A549 (cell line): ENCODE measurements around the gene CTDSPL. TPM values are rescaled to one million over a fixed set of nuclear protein-coding genes. Genes with fewer than 3 reads are reported as not detected.
A peak's percentile ranks its signal among the peaks of the same experiment; 100 is the strongest.
"Not testable (repeated sequence)": the region's sequence is repeated elsewhere in the genome, so short reads cannot be mapped to it uniquely, and the experiment has no call there.

Experiments
- ATAC-seq, 2 experiments: fragments of 200-7000 bp in 1 of 2; fragments of >200 bp in 1 of 2; cut with Nextera tagmentation in 1 of 2; cut with Tn5 transposase in 1 of 2; 3 replicates each; pipeline versions ENCODE4 v1.8.0 to v1.9.1; 2018 to 2020; ENCODE audit warnings: mild to moderate bottlenecking in 1 of 2, moderate library complexity in 1 of 2
- CTCF ChIA-PET: fragments of 300-600 bp; sonication (Branson Sonifier 250); formaldehyde crosslinking; extraction: SDS; loops from one replicate; lab custom pipeline; 2021; ENCODE audit warnings: antibody characterized with exemption, inconsistent platforms; lab: Yijun Ruan, JAX
- POLR2A ChIA-PET: fragments of 350-600 bp; formaldehyde crosslinking; extraction: SDS; loops from one replicate; lab custom pipeline; 2021; ENCODE audit warnings: antibody characterized with exemption, inconsistent platforms; lab: Yijun Ruan, JAX
- DNase-seq, 2 experiments: peaks; one replicate each; pipeline versions ENCODE4 v3.0.0 to v3.0.0-alpha.2; 2011 to 2016; ENCODE audit warnings: low read depth in 1 of 2, low spot score in 1 of 2
- FAIRE-seq: peaks from 2 replicates; lab custom pipeline; 2011; peaks lifted over from hg19 to GRCh38; lab: Jason Lieb, UNC
- H3K27ac ChIP-seq, 2 experiments: fragments of >200 bp; sonication (Bioruptor Twin); formaldehyde crosslinking; 3 replicates each; pipeline ENCODE4 v1.5.1; 2016 to 2017
- H3K4me1 ChIP-seq: fragments of >200 bp; sonication (Bioruptor Twin); formaldehyde crosslinking; 3 replicates; pipeline ENCODE4 v1.6.1; 2016
- H3K4me2 ChIP-seq: fragments of >200 bp; sonication (Bioruptor Twin); formaldehyde crosslinking; 3 replicates; pipeline ENCODE4 v1.6.1; 2016
- H3K4me3 ChIP-seq: fragments of >200 bp; sonication (Bioruptor Twin); formaldehyde crosslinking; 3 replicates; pipeline ENCODE4 v1.5.1; 2016
- H3K9me3 ChIP-seq: fragments of >200 bp; sonication (Bioruptor Twin); formaldehyde crosslinking; 3 replicates; pipeline ENCODE4 v1.6.1; 2016
- CBX2 ChIP-seq: fragments of 200-600 bp; sonication (generic); IDR thresholded peaks from 2 replicates; pipeline ENCODE4 v1.6.1; 2016; ENCODE audit warnings: low read depth, mild to moderate bottlenecking, borderline replicate concordance
- CEBPB ChIP-seq, 2 experiments: fragments of >200 bp in 1 of 2; sonication (Bioruptor Twin) in 1 of 2; formaldehyde crosslinking in 1 of 2; IDR thresholded peaks; 2 replicates each; pipeline ENCODE4 v1.6.1; 2012 to 2016
- CHD2 ChIP-seq: fragments of 150-350 bp; IDR thresholded peaks from 2 replicates; pipeline ENCODE4 v1.6.1; 2014; ENCODE audit warnings: low read length; ENCODE audit not compliant: partially characterized antibody
- CHD4 ChIP-seq: fragments of 200-600 bp; sonication (generic); IDR thresholded peaks from 2 replicates; pipeline ENCODE4 v1.6.1; 2016; ENCODE audit warnings: antibody characterized with exemption, mild to moderate bottlenecking, borderline replicate concordance
- EP300 ChIP-seq, 2 experiments: fragments of >200 bp; sonication (Bioruptor Twin); formaldehyde crosslinking; IDR thresholded peaks; 2 replicates in 1 of 2; 3 replicates in 1 of 2; pipeline ENCODE4 v1.6.1; 2016 to 2017
- ESRRA ChIP-seq: fragments of 150-350 bp; IDR thresholded peaks from 2 replicates; pipeline ENCODE4 v1.6.1; 2014; ENCODE audit warnings: mild to moderate bottlenecking, low read length, borderline replicate concordance
- FOXS1 ChIP-seq: fragments of 250-450 bp; sonication (Bioruptor Pico); IDR thresholded peaks from 2 replicates; pipeline ENCODE4 v1.5.0; 2020; ENCODE audit warnings: mild to moderate bottlenecking, moderate library complexity
- GATA3 ChIP-seq: IDR thresholded peaks from 2 replicates; pipeline ENCODE4 v1.6.1; 2012; ENCODE audit warnings: borderline replicate concordance
- HOXB13 ChIP-seq: fragments of 250-450 bp; sonication (Bioruptor Pico); IDR thresholded peaks from 2 replicates; pipeline ENCODE4 v1.5.0; 2020; ENCODE audit warnings: low read depth, mild to moderate bottlenecking, moderate library complexity
- HOXB5 ChIP-seq: fragments of 250-450 bp; sonication (Bioruptor Pico); IDR thresholded peaks from 2 replicates; pipeline ENCODE4 v1.5.0; 2020; ENCODE audit warnings: mild to moderate bottlenecking, moderate library complexity
- JUNB ChIP-seq: fragments of >200 bp; sonication (Bioruptor Twin); formaldehyde crosslinking; IDR thresholded peaks from 2 replicates; pipeline ENCODE4 v1.6.1; 2016
- KDM5A ChIP-seq: fragments of 200-600 bp; sonication (generic); IDR thresholded peaks from 2 replicates; pipeline ENCODE4 v1.6.1; 2016; ENCODE audit warnings: antibody characterized with exemption, mild to moderate bottlenecking
- MAZ ChIP-seq: fragments of 150-350 bp; IDR thresholded peaks from 2 replicates; pipeline ENCODE4 v1.6.1; 2014; ENCODE audit warnings: antibody characterized with exemption, low read depth, low read length, borderline replicate concordance
- POLR2A ChIP-seq: IDR thresholded peaks from 2 replicates; pipeline ENCODE4 v1.6.1; 2012; ENCODE audit warnings: mild to moderate bottlenecking, low read length
- POLR2AphosphoS2 ChIP-seq: conservative IDR thresholded peaks from 2 replicates; pipeline ENCODE4 v1.6.1; 2012; ENCODE audit warnings: low read length, improper control_type of control experiment, inconsistent platforms
- RARB ChIP-seq: fragments of 250-450 bp; sonication (Bioruptor Pico); IDR thresholded peaks from 2 replicates; pipeline ENCODE4 v1.8.0; 2021; ENCODE audit warnings: mild to moderate bottlenecking, moderate library complexity
- RNF2 ChIP-seq: fragments of 200-600 bp; sonication (generic); IDR thresholded peaks from 2 replicates; pipeline ENCODE4 v1.6.1; 2016; ENCODE audit warnings: low read depth, mild to moderate bottlenecking, antibody characterized with exemption, moderate library complexity, borderline replicate concordance
- SMC3 ChIP-seq: fragments of >200 bp; sonication (Bioruptor Twin); formaldehyde crosslinking; IDR thresholded peaks from 3 replicates; pipeline ENCODE4 v1.6.1; 2018; ENCODE audit warnings: inconsistent platforms
- ZFP36 ChIP-seq: fragments of 450-650 bp; IDR thresholded peaks from 2 replicates; pipeline ENCODE4 v1.6.1; 2014; ENCODE audit warnings: borderline replicate concordance; ENCODE audit not compliant: partially characterized antibody
- ZSCAN20 ChIP-seq: fragments of 250-450 bp; sonication (Bioruptor Pico); IDR thresholded peaks from 2 replicates; pipeline ENCODE4 v1.8.0; 2022; ENCODE audit warnings: mild to moderate bottlenecking, moderate library complexity
- WGBS: methylation state at CpG from one replicate; pipeline ENCODE4 v1.1.6; 2017; ENCODE audit errors: missing lambda C conversion rate; 5-methylcytosine and 5-hydroxymethylcytosine counted together
- polyA plus RNA-seq, 4 experiments: library from polyadenylated mRNA; depleted of rRNA in 3 of 4; stranded (reverse); fragments of >200 nt; fragmentation: RNase III in 1 of 4; extraction: RNeasy Plus Mini Kit Qiagen cat#74134 plus additional on column Dnase treatment in 1 of 4; gene quantifications; 2 replicates in 3 of 4; 3 replicates in 1 of 4; pipeline ENCODE4 v1.2.3, GENCODE V29; 2011 to 2017
- TF ChIP-seq, protein P1 (sequence below): IDR thresholded peaks from 2 replicates; pipeline ENCODE4 v1.6.1; 2012
- TF ChIP-seq, protein P2 (sequence below): fragments of 250-450 bp; sonication (Bioruptor Pico); IDR thresholded peaks from 2 replicates; pipeline ENCODE4 v1.5.0; 2021; ENCODE audit warnings: mild to moderate bottlenecking, moderate library complexity, borderline replicate concordance
- TF ChIP-seq, protein P3 (sequence below): fragments of 150-350 bp; IDR thresholded peaks from 2 replicates; pipeline ENCODE4 v1.6.1; 2014; ENCODE audit warnings: low read depth, mild to moderate bottlenecking, low read length
- TF ChIP-seq, protein P4 (sequence below): fragments of >200 bp; sonication (Bioruptor Twin); formaldehyde crosslinking; IDR thresholded peaks from 3 replicates; pipeline ENCODE4 v1.6.1; 2016

Gene CTDSPL
- polyA plus RNA-seq, 2 of the 4 experiments (the other 2 are of a cell fraction) = 9.9 to 35.1 TPM

DNA sequence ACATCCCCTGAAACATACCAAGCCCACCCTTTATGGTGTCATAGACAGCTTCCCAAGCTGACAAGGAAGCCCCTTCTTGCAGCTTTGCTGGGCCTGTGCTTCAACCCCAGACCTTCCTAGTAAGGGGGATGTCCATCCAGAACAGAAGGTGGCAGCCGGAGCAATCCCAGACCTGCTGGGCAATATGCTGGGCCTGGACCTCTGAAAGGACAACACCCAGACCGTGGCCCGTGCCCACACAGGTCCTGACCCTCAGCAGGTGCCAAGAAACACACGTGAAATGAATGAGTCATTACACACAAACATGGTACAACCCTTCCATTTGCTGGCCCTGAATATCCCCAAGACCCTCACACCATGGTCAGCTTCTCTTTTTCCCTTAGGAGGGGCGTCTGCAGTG is 109.1 kb downstream of the CTDSPL start:
- FAIRE-seq (no peak), ATAC-seq (no peak), DNase-seq (no peak)
- Histone ChIP-seq H3K4me2 (no peak overlapping the region), H3K4me1 (peaks cover 2% of the 10 kb centered on the region; the same call in 1 of the 3 replicates), H3K4me3 (no peak overlapping the region), H3K9me3 (no peaks in the 10 kb centered on the region), H3K27ac (no peak overlapping the region)
- TF ChIP-seq POLR2A (no peak), GATA3 (no peak), RARB (CRISPR knock-in tag) (no peak), KDM5A (no peak), ZFP36 (no peak), JUNB (no peak), SMC3 (no peak), ZSCAN20 (CRISPR knock-in tag) (no peak), CHD4 (no peak)
- TF ChIP-seq, protein P1, sequence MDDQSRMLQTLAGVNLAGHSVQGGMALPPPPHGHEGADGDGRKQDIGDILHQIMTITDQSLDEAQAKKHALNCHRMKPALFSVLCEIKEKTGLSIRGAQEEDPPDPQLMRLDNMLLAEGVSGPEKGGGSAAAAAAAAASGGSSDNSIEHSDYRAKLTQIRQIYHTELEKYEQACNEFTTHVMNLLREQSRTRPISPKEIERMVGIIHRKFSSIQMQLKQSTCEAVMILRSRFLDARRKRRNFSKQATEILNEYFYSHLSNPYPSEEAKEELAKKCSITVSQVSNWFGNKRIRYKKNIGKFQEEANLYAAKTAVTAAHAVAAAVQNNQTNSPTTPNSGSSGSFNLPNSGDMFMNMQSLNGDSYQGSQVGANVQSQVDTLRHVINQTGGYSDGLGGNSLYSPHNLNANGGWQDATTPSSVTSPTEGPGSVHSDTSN = no peak
- TF ChIP-seq, protein P2, sequence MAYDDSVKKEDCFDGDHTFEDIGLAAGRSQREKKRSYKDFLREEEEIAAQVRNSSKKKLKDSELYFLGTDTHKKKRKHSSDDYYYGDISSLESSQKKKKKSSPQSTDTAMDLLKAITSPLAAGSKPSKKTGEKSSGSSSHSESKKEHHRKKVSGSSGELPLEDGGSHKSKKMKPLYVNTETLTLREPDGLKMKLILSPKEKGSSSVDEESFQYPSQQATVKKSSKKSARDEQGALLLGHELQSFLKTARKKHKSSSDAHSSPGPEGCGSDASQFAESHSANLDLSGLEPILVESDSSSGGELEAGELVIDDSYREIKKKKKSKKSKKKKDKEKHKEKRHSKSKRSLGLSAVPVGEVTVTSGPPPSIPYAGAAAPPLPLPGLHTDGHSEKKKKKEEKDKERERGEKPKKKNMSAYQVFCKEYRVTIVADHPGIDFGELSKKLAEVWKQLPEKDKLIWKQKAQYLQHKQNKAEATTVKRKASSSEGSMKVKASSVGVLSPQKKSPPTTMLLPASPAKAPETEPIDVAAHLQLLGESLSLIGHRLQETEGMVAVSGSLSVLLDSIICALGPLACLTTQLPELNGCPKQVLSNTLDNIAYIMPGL (CRISPR knock-in tag) = no peak
- POLR2A ChIA-PET = no interaction called here
- CTCF ChIA-PET = interaction anchor here (0.7 to 1.5 kb wide), 3 partner anchors 26 to 373 kb away, joined by 3 read pairs; no protein-coding TSS in a partner anchor
- 85% methylated on average over 5 of the region's 5 CpGs for WGBS

DNA sequence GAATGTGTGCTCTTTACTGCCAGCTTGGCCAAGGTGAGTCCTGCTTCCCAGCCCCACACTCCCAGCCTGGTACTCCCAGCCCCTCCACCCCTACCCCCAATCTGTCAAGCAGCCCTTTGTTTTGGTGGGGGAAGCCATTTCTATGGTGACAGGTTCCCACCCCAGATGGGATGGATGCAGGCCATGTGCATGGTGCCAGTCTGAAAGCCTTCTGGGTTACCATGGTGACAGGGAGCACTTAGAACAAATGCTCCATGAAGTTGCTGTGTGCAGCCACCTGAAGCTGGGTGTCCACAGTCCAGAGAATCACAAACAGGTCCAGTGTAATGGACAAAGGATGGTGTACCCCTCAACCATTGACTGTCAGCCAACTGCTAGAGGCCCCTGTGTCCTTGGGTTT is 109.8 kb downstream of the CTDSPL start:
- POLR2A ChIA-PET = no interaction called here
- H3K9me3 ChIP-seq = no peaks in the 10 kb centered on the region
- ATAC-seq (no peak), FAIRE-seq (no peak)
- no peak overlapping the region for H3K27ac ChIP-seq
- TF ChIP-seq MAZ = no peak
- TF ChIP-seq, protein P3, sequence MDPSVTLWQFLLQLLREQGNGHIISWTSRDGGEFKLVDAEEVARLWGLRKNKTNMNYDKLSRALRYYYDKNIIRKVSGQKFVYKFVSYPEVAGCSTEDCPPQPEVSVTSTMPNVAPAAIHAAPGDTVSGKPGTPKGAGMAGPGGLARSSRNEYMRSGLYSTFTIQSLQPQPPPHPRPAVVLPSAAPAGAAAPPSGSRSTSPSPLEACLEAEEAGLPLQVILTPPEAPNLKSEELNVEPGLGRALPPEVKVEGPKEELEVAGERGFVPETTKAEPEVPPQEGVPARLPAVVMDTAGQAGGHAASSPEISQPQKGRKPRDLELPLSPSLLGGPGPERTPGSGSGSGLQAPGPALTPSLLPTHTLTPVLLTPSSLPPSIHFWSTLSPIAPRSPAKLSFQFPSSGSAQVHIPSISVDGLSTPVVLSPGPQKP = no peak
- TF ChIP-seq, all 56 proteins: peak for 0
- CTCF ChIA-PET = interaction anchor here (1.1 kb wide), 1 partner anchor 32 kb away, joined by 3 read pairs; no protein-coding TSS in a partner anchor
- Histone ChIP-seq H3K4me3 (no peak overlapping the region), H3K4me2 (no peak overlapping the region), H3K4me1 (peaks cover 2% of the 10 kb centered on the region; the same call in 1 of the 3 replicates)
- no peak for DNase-seq

DNA sequence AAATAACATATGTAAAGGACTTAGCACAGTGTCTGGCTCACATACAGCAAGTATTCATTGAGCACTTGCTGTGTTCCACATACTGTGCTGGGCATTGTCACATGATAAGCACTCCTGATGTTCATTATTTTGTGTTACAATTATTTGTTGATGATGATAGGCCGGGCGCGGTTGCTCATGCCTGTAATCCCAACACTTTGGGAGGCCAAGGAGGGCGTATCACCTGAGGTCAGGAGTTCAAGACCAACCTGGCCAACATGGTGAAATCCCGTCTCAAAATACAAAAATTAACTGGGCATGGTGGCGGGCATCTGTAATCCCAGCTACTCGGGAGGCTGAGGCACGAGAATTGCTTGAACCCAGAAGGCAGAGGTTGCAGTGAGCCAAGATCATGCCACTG is 110.4 kb downstream of the CTDSPL start:
- ATAC-seq, DNase-seq, H3K4me1 ChIP-seq, POLR2A ChIA-PET, H3K9me3 ChIP-seq, H3K27ac ChIP-seq, H3K4me3 ChIP-seq, FAIRE-seq, H3K4me2 ChIP-seq: not testable (repeated sequence)
- 89% methylated on average over 8 of the region's 8 CpGs for WGBS
- CTCF ChIA-PET = interaction anchor here (1.1 to 2.5 kb wide), 2 partner anchors 18 to 32 kb away, joined by 3 to 8 read pairs; no protein-coding TSS in a partner anchor

DNA sequence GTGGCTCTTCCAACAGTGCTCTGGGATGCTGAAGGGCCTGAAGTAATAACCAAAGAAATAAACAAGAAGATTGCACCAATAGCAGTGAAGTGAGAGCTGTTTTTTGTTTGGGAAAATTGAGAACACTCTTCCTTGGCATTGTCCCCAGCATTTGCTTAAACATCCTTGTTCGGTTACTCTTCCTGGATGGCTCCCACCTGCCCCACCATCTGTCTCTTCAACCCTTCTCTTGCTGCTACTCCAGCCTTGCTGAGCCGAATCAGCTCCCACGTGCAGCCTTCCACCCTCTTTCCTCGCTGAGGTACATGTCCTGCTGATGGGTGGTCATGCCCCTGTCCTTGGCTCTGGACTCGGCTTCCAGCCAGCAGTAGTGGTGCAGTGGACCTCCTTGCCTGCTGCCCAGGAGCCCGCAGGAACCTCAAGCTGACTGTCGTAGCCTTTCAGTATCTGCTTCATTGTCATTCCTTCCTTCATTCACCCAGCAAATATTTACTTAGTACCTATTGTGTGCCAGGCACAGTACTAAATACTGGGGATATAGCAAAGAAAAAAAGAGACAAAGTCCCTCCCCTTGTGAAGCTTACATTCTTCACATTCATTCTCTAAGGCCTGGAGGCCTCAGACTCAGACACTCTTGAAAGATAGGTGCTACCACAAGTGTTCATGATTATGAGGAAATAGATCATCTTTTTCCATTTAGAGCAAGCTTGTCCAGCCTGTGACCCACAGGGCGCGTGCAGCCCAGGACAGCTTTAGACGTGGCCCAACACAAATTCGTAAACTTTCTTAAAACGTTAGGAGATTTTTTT is 111.8 kb downstream of the CTDSPL start:
- ChIA-PET POLR2A (no interaction called here), CTCF (interaction anchor here (0.6 to 4.6 kb wide), 19 partner anchors 8 to 678 kb away, joined by 3 to 34 read pairs (median 4); partner anchors contain the start of gene XYLB)
- no peaks in the 10 kb centered on the region for H3K4me1 ChIP-seq
- WGBS = 81% methylated on average over 12 of the region's 12 CpGs
- H3K4me3 ChIP-seq = no peak overlapping the region
- DNase-seq = peak in 1 of 2 experiments; percentile 37
- ATAC-seq = peak in 1 of 2 experiments; percentile 39; a peak in 3 of 6 replicates
- no peak overlapping the region for H3K27ac ChIP-seq
- H3K9me3 ChIP-seq = no peaks in the 10 kb centered on the region
- no peak for FAIRE-seq
- no peak overlapping the region for H3K4me2 ChIP-seq
- TF ChIP-seq, protein P4, sequence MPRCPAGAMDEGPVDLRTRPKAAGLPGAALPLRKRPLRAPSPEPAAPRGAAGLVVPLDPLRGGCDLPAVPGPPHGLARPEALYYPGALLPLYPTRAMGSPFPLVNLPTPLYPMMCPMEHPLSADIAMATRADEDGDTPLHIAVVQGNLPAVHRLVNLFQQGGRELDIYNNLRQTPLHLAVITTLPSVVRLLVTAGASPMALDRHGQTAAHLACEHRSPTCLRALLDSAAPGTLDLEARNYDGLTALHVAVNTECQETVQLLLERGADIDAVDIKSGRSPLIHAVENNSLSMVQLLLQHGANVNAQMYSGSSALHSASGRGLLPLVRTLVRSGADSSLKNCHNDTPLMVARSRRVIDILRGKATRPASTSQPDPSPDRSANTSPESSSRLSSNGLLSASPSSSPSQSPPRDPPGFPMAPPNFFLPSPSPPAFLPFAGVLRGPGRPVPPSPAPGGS = no peak
- no peak for TF ChIP-seq MAZ
- no peak for TF ChIP-seq HOXB13 (CRISPR knock-in tag)
- TF ChIP-seq RNF2 = no peak
- no peak for TF ChIP-seq HOXB5
- no peak for TF ChIP-seq CEBPB (IDR thresholded peaks at IDR 0.05)
- no peak for TF ChIP-seq FOXS1 (CRISPR knock-in tag)
- no peak for TF ChIP-seq POLR2AphosphoS2
- no peak for TF ChIP-seq CHD2
- TF ChIP-seq CBX2 = no peak
- TF ChIP-seq SMC3 = no peak
- no peak for TF ChIP-seq EP300 (IDR thresholded peaks at IDR 0.05)
- no peak for TF ChIP-seq ESRRA
